IMR-90 (cell line): ENCODE measurements around the gene UPK2. TPM values are rescaled to one million over a fixed set of nuclear protein-coding genes. Genes with fewer than 3 reads are reported as not detected.

Experiments
- ATAC-seq: fragments of 200-7000 bp; cut with Tn5 transposase; 2 replicates; pipeline ENCODE4 v1.9.1; 2020; ENCODE audit warnings: low read depth, mild to moderate bottlenecking, moderate library complexity
- BruUV-seq: library from RNA; stranded (reverse); fragments of 400-500 nt; replicated peaks from 2 replicates; lab custom pipeline; 2021; lab: Mats Ljungman, UMichigan
- CTCF ChIA-PET: fragments of 300-600 bp; formaldehyde crosslinking; extraction: SDS; loops from one replicate; lab custom pipeline; 2021; ENCODE audit warnings: antibody characterized with exemption; lab: Yijun Ruan, JAX
- POLR2A ChIA-PET: fragments of 300-600 bp; sonication (Branson Sonifier 250); formaldehyde crosslinking; loops from one replicate; lab custom pipeline; 2022; ENCODE audit warnings: antibody characterized with exemption; ENCODE audit not compliant: unreplicated experiment; lab: Charles Lee
- DNase-seq: peaks from one replicate; pipeline ENCODE4 v3.0.0; 2013
- H2AFZ ChIP-seq: replicated peaks from 2 replicates; pipeline ENCODE3; 2013; ENCODE audit warnings: low read length, mild to moderate bottlenecking; ENCODE audit not compliant: poor library complexity
- H2AK5ac ChIP-seq: 2 replicates; pipeline ENCODE4 v1.6.1; 2013; ENCODE audit warnings: low read depth, low read length, inconsistent platforms
- H2AK9ac ChIP-seq: replicated peaks from 2 replicates; pipeline ENCODE3; 2013; ENCODE audit warnings: mild to moderate bottlenecking, low read depth, low read length, moderate library complexity; ENCODE audit not compliant: poor library complexity
- H2BK120ac ChIP-seq: 2 replicates; pipeline ENCODE4 v1.6.1; 2013; ENCODE audit warnings: low read depth, low read length, inconsistent platforms
- H2BK15ac ChIP-seq: 3 replicates; pipeline ENCODE4 v1.6.1; 2013; ENCODE audit warnings: low read depth, low read length, inconsistent platforms
- H2BK20ac ChIP-seq: 2 replicates; pipeline ENCODE4 v1.6.1; 2013; ENCODE audit warnings: low read depth, mild to moderate bottlenecking, inconsistent platforms, low read length, moderate library complexity
- H2BK5ac ChIP-seq: 2 replicates; pipeline ENCODE4 v1.6.1; 2013; ENCODE audit warnings: mild to moderate bottlenecking, low read depth, low read length, inconsistent platforms; ENCODE audit not compliant: poor library complexity, severe bottlenecking
- H3K14ac ChIP-seq: replicated peaks from 2 replicates; pipeline ENCODE4 v1.6.1; 2013; ENCODE audit warnings: low read depth, low read length, inconsistent platforms
- H3K18ac ChIP-seq: 2 replicates; pipeline ENCODE4 v1.6.1; 2013; ENCODE audit warnings: low read depth, low read length, control low read depth
- H3K23ac ChIP-seq: 2 replicates; pipeline ENCODE4 v1.6.1; 2013; ENCODE audit warnings: low read depth, low read length, inconsistent platforms
- H3K27ac ChIP-seq: 2 replicates; pipeline ENCODE4 v1.5.1; 2013; ENCODE audit warnings: mild to moderate bottlenecking, control low read depth, low read length; ENCODE audit not compliant: insufficient read depth
- H3K27me3 ChIP-seq: 2 replicates; pipeline ENCODE4 v1.6.1; 2013; ENCODE audit warnings: low read length; ENCODE audit not compliant: control insufficient read depth, insufficient read depth
- H3K36me3 ChIP-seq: 2 replicates; pipeline ENCODE4 v1.6.1; 2013; ENCODE audit warnings: low read length, mixed read lengths; ENCODE audit not compliant: control insufficient read depth, insufficient read depth
- H3K4ac ChIP-seq: 2 replicates; pipeline ENCODE4 v1.6.1; 2013; ENCODE audit warnings: low read depth, low read length, inconsistent platforms
- H3K4me1 ChIP-seq: 2 replicates; pipeline ENCODE4 v1.6.1; 2013; ENCODE audit warnings: low read length, mixed read lengths; ENCODE audit not compliant: control insufficient read depth, insufficient read depth
- H3K4me2 ChIP-seq: 2 replicates; pipeline ENCODE4 v1.6.1; 2013; ENCODE audit warnings: low read depth, mild to moderate bottlenecking, control low read depth, low read length, moderate library complexity
- H3K4me3 ChIP-seq: 2 replicates; pipeline ENCODE4 v1.5.1; 2013; ENCODE audit warnings: low read depth, mild to moderate bottlenecking, control low read depth, low read length, moderate library complexity; ENCODE audit not compliant: insufficient read depth
- H3K56ac ChIP-seq: 2 replicates; pipeline ENCODE4 v1.6.1; 2013; ENCODE audit warnings: low read length, inconsistent platforms; ENCODE audit not compliant: insufficient read depth; ENCODE audit errors: extremely low read depth
- H3K79me1 ChIP-seq, 2 experiments: 2 replicates each; pipeline ENCODE4 v1.6.1; 2013; ENCODE audit warnings: low read length in 2 of 2, inconsistent platforms in 1 of 2, low read depth in 1 of 2
- H3K9ac ChIP-seq: 2 replicates; pipeline ENCODE4 v1.6.1; 2013; ENCODE audit warnings: low read depth, low read length, control low read depth
- H3K9me1 ChIP-seq: 2 replicates; pipeline ENCODE4 v1.6.1; 2013; ENCODE audit warnings: low read length, inconsistent platforms; ENCODE audit not compliant: insufficient read depth
- H3K9me3 ChIP-seq: 2 replicates; pipeline ENCODE4 v1.6.1; 2013; ENCODE audit warnings: low read length; ENCODE audit not compliant: control insufficient read depth, insufficient read depth
- H4K20me1 ChIP-seq: 2 replicates; pipeline ENCODE4 v1.6.1; 2013; ENCODE audit warnings: low read length, inconsistent platforms; ENCODE audit not compliant: insufficient read depth
- H4K5ac ChIP-seq: 2 replicates; pipeline ENCODE4 v1.6.1; 2013; ENCODE audit warnings: mild to moderate bottlenecking, low read depth, low read length, control low read depth
- H4K8ac ChIP-seq, 2 experiments: 2 replicates each; pipeline ENCODE4 v1.6.1; 2013; ENCODE audit warnings: low read depth in 2 of 2, low read length in 2 of 2, control low read depth in 1 of 2, inconsistent platforms in 1 of 2
- H4K91ac ChIP-seq: 2 replicates; pipeline ENCODE4 v1.6.1; 2013; ENCODE audit warnings: low read depth, low read length, inconsistent platforms; ENCODE audit not compliant: insufficient read depth
- CEBPB ChIP-seq: IDR thresholded peaks from 2 replicates; pipeline ENCODE4 v1.6.1; 2012; ENCODE audit warnings: low read depth, low read length, improper control_type of control experiment
- FOS ChIP-seq: fragments of 150-350 bp; IDR thresholded peaks from 2 replicates; pipeline ENCODE4 v1.6.1; 2016; ENCODE audit warnings: low read depth, low read length
- MXI1 ChIP-seq: IDR thresholded peaks from 2 replicates; pipeline ENCODE4 v1.6.1; 2012; ENCODE audit warnings: low read depth, mild to moderate bottlenecking, low read length, moderate library complexity, borderline replicate concordance
- NFE2L2 ChIP-seq: fragments of 150-350 bp; IDR thresholded peaks from 2 replicates; pipeline ENCODE4 v1.6.1; 2016; ENCODE audit warnings: low read depth, mild to moderate bottlenecking, low read length
- RAD21 ChIP-seq: IDR thresholded peaks from 2 replicates; pipeline ENCODE4 v1.6.1; 2012; ENCODE audit warnings: low read length, improper control_type of control experiment
- RFX5 ChIP-seq: IDR thresholded peaks from 2 replicates; pipeline ENCODE4 v1.8.0; 2012; ENCODE audit warnings: low read depth, mild to moderate bottlenecking, low read length, moderate library complexity
- WGBS, 2 experiments: methylation state at CpG; one replicate each; pipeline versions ENCODE4 v1.1.5 to v1.1.7; 2013; ENCODE audit warnings: missing lambda C conversion rate in 2 of 2; ENCODE audit not compliant: insufficient read length in 1 of 2; ENCODE audit errors: extremely low coverage in 2 of 2; 5-methylcytosine and 5-hydroxymethylcytosine counted together
- dilution Hi-C: fragments of 300-500 bp; cut with HindIII; formaldehyde crosslinking; loops from one replicate; pipeline ENCODE4 v1.14.3; 2018; ENCODE audit warnings: low sequenced_read_pairs; ENCODE audit not compliant: unreplicated experiment
- in situ Hi-C: fragments of 300-500 bp; cut with MboI; formaldehyde crosslinking; loops from 3 replicates; pipeline ENCODE4 v1.14.3; 2019; ENCODE audit warnings: low sequenced_read_pairs, inconsistent platforms, mixed read lengths
- intact Hi-C: fragments of 100-400 bp; cut with micrococcal nuclease; formaldehyde crosslinking; loops from 2 replicates; pipeline ENCODE4 v1.10.0; 2022
- polyA plus RNA-seq, 3 experiments: library from polyadenylated mRNA; depleted of rRNA; stranded (reverse); fragments of >200 nt; gene quantifications; 2 replicates each; pipeline ENCODE4 v1.2.3, GENCODE V29; 2012; ENCODE audit warnings: low replicate concordance in 1 of 3
- total RNA-seq: library from RNA; depleted of rRNA; stranded (reverse); fragments of >200 nt; gene quantifications from 2 replicates; pipeline ENCODE4 v1.2.3, GENCODE V29; 2012

Gene UPK2
- total and polyA plus RNA-seq, 2 of the 4 experiments (the other 2 are of a cell fraction), result 0.26 TPM; not detected in 1

GRCh38 chr11:118927554-118928100 lies 28.5 kb upstream of the UPK2 start:
- Histone ChIP-seq H3K36me3 (no peaks in the 10 kb centered on the region), H4K91ac (peak overlapping the region; percentile 71), H3K4me2 (peak overlapping the region; percentile 54), H2BK5ac (no peak overlapping the region), H3K79me1 (peaks cover 0 to 24% of the 10 kb centered on the region in 2 experiments; a peak in 2 of 4 replicates), H3K56ac (peak overlapping the region; percentile 62; the same call in 1 of the 2 replicates), H2BK20ac (no peak overlapping the region), H4K8ac (peak overlapping the region in 1 of 2 experiments; percentile 57; a peak in 2 of 4 replicates), H4K20me1 (peaks cover 25% of the 10 kb centered on the region), H2AFZ (peak overlapping the region; percentile 97), H3K9me3 (no peaks in the 10 kb centered on the region), H3K23ac (0 out of 2 replicates have a peak overlapping the region, but pooled peaks have one; percentile 20), H3K9ac (peak overlapping the region; percentile 17; the same call in 1 of the 2 replicates), H3K4me1 (0 out of 2 replicates have a peak, but pooled peaks cover 3% of the 10 kb centered on the region), H3K4me3 (no peak overlapping the region), H3K27ac (no peak overlapping the region), H2BK15ac (peak overlapping the region; percentile 16; the same call in 1 of the 3 replicates), H2AK9ac (peak overlapping the region; percentile 53), H3K27me3 (no peaks in the 10 kb centered on the region), H4K5ac (no peak overlapping the region), H2AK5ac (peak overlapping the region; percentile 77), H3K4ac (peak overlapping the region; percentile 77), H2BK120ac (peak overlapping the region; percentile 59), H3K9me1 (no peaks in the 10 kb centered on the region), H3K14ac (0 out of 2 replicates have a peak overlapping the region, but pooled peaks have one; percentile 36), H3K18ac (no peak overlapping the region)
- ATAC-seq, result no peak
- no peak for DNase-seq
- dilution Hi-C loops (no loop called here), in situ Hi-C loops (no loop called here), intact Hi-C loops (loop anchor here (1.0 kb wide), 4 partner anchors 20 to 268 kb away; partner anchors contain the start of gene DDX6)
- ChIA-PET CTCF (interaction anchor here (0.5 to 1.4 kb wide), 10 partner anchors 9 to 247 kb away, joined by 3 to 15 read pairs (median 3); no protein-coding TSS in a partner anchor), POLR2A (no interaction called here)
- BruUV-seq, result no TSS peak
- 0% methylated on average over 4 of the region's 7 CpGs; no CpG with 5 or more reads in 1 of the 2 experiments for WGBS, 2 experiments
- no peak for TF ChIP-seq RAD21
- 0 out of 2 replicates have a peak, but pooled peaks have one; percentile 45 for TF ChIP-seq MXI1
- TF ChIP-seq RFX5, result no peak
- TF ChIP-seq FOS, result 0 out of 2 replicates have a peak, but pooled peaks have one; percentile 58
- TF ChIP-seq CEBPB, result no peak
- TF ChIP-seq NFE2L2, result no peak
